NCI-H82 treated with DMSO at 0.1 percent for 48 hours (cell line): Measurements from ENCODE around the gene ADRA2C.

Experiments
- DNase-seq: peaks from one replicate; lab custom pipeline; 2025; ENCODE audit not compliant: unreplicated experiment; lab: John Stamatoyannopoulos, UW

Gene ADRA2C

GRCh38 chr4:3756343-3757059, 9.7 kb upstream of the ADRA2C start:
- no peak for DNase-seq

GRCh38 chr4:3759236-3759635, 6.9 kb upstream of the ADRA2C start:
- DNase-seq = no peak

- DNase-seq = no peak
These were observed 5.8 kb upstream of the ADRA2C start for GRCh38 chr4:3760346-3760745.

DNA sequence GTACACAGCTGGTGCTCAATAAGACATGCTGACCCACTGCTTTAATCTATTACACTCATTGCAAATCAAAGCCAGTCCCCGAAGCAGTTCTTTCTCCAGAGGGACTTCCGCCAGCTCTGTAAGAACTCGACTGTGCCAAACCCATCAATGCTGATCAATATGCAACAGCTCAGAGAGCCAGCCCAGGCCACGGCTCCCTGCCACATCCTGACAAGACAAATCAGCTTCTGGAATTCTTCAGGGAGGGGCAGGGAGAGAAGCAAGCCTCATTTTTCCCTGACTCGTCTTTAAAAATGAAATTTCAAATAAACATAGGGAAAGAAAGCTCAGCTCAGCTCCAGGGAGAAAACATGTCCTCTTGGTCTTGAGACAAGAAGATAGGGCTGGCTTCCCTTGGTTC, 5.3 kb upstream of the ADRA2C start:
- DNase-seq = no peak

DNA sequence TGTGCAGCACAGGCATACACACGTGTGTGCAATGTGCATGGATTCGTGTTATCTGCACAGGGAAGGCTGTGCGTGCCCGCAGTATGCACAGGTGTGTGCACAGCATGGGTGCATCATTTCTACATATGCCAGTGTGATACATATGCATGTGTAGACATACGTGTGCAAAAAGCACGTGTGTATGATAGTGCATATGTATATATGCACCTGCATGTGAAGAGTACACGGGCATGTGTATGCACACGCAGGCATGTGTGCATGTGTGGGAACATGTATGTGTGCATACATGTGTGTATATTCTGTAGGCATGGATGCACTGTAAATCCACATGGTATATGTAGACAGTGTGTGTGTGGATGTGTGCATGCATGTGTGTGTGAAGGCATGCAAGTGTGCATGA, 3.9 kb upstream of the ADRA2C start:
- no peak for DNase-seq

DNA sequence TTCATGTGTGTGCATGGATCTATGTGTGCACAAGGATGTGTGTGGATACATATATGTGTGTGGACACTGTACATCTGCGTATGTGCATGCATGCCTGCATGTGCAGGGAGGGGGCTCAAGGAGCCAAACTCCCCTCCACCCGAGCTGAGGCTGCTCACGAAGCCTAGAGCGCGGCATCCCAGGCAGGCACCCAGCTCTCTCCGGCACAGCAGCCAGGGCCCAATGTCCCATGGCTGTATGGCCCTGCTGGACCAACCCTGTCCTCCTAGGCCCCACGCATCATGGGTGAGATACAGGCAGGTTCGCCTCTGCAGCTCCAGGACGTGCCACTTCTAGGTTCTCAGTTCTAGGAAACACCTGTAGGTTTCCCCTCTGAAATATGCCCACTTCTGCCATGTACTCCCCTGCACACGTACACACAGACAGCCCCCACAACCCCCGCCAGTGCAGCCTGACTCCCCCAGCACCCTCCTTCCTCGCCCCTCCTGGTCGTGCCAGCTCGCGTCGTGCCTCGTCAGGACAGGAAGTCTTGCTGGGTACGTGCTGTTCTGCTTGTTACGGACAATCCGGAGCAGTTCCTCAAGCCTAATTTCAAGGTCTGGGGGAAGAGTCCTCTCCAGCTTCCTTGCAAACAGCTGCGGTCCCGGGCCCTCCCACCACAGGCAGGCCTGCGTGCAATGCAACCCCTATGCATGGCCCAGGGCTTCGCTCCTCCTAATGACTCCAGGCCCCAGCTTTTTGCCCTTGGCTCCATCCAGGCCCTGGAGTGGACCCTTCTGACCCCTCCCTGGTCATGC, 3.2 kb upstream of the ADRA2C start:
- no peak for DNase-seq

- DNase-seq = no peak
These were observed 732 bp upstream of the ADRA2C start for GRCh38 chr4:3765271-3766035.

GRCh38 chr4:3766785-3767569, 792 bp downstream of the ADRA2C start:
- peak; percentile 41 for DNase-seq

- no peak for DNase-seq
These were observed 1.5 kb downstream of the ADRA2C start for GRCh38 chr4:3767570-3768288.

DNA sequence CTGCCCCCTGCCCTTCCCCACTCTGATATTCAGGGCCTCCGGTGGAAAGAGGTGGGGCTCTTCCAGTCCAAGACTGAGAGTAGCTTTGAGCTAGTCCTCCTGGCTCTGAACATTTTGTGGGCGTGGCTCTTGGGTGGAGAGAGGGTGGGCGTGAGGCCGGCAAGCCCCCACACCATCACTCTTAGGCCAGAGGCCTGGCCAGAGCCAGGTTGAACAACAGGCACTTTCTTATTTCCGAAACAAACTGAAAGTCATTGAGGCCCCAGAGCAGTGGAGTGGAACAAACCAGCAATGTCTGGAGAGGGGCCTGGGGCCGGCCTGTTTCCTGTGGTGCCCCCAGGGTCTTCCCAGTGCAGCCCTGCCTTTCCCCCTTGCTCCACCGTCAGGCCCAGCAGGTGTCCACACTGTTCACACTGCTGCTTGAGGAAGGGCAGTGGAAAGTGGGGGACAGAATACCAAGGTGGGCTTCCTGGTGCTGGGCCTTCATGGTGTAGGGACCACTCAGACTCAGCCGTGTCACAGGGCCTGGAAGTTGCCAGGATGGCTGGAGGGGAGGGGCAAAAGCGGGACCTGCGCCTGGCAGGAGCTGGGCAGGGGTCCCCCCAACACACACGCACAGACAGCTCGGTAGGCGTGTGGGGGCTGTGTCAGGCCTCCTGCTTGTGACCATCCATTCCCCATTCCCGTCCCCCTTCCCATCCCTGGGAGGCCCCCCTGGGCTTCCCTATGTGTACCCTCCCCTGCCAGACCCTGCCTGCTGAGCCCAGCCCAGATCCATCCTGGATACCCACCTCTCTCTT, 2.9 kb downstream of the ADRA2C start:
- DNase-seq = no peak

- no peak for DNase-seq
These were observed 3.5 kb downstream of the ADRA2C start for GRCh38 chr4:3769642-3770184.

- DNase-seq = no peak
These were observed 4.4 kb downstream of the ADRA2C start for GRCh38 chr4:3770323-3771163.

GRCh38 chr4:3771164-3771809, 5.1 kb downstream of the ADRA2C start:
- no peak for DNase-seq

DNA sequence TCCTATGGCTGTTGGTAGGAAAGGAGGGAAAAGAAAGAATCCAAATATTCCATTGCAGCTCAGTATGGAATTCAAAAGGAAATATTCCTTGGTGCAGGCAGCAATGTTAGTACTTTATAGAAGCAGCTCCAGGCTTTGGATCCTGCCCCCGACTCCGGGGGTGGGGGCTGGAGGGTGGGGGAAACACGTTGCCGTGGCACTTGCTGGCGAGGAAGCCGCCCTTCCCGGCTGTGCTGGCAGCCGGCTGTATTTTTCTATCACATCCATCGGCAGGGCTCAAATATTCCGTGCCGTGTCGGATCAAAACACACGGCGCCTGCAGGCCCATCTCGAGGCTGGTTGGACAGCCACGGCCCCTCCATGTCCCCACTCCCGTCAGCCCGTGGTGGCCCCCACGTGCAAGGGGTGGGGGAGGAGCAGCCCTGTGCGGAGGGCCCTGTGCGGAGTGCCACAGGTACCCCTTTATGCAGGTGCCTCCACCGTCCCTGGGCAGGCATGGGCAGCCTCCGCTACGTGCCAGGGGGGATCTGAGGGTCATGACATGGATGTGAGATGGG, 5.8 kb downstream of the ADRA2C start:
- DNase-seq = no peak

DNA sequence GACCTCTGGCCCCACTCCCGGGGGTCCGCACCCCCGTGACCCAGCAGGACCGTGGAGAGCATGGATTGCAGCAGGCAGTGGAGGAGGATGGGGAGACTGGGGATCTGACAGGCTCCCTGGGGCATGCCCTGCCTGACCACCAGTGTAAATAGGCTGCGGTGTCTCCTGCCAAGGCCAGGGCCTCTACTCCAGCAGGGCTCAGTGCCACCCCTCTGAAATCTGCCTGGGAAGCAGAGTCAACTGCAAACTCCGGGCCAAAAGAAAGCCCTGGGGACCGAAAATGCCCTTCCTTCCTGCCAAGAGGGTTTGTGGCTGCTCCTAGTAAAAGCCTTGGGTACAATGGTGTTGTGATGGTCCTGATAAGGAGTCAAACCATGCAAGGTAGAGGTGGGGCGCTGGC, 6.4 kb downstream of the ADRA2C start:
- no peak for DNase-seq

- DNase-seq = peak; percentile 45
These were observed 7.4 kb downstream of the ADRA2C start for GRCh38 chr4:3773552-3774001.

DNA sequence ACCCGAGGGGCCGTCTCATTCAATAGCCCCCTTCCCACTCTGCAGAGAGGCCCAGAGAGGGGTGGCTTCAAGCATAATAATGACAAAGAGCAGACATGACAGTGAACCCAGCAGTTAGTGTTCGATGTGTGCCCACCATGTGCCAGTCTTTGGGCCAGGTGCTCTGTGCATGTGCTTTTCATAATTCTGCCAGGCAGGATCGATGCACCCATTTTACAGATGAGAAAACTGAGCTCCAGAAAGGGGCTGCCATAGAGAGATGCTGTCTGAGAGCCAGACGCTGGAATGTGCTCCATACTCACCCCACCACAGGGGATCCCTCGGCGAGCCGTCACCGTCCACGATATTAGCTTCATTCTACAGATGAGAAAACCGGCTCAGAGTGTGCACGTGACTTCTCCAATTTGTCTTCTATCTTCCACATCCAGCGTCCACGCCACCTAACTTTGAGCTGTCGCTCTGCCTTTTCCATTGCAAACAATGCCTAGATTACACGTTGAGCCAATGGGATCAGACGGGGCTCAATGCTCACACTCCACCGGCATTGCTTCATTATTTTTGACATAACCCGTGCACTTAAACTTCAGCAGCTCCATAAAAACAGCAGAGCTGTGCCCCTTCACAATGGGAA, 8.2 kb downstream of the ADRA2C start:
- DNase-seq = no peak
